Measurements from ENCODE around the gene HAAO. TPM values are rescaled to one million over a fixed set of nuclear protein-coding genes. Genes with fewer than 3 reads are reported as not detected.

Gene HAAO
- total and polyA plus RNA-seq, 2 of the 13 experiments (the other 11 are each of a cell fraction or from before 2014, with no cell fraction given): 36.1 to 42.7 TPM

DNA sequence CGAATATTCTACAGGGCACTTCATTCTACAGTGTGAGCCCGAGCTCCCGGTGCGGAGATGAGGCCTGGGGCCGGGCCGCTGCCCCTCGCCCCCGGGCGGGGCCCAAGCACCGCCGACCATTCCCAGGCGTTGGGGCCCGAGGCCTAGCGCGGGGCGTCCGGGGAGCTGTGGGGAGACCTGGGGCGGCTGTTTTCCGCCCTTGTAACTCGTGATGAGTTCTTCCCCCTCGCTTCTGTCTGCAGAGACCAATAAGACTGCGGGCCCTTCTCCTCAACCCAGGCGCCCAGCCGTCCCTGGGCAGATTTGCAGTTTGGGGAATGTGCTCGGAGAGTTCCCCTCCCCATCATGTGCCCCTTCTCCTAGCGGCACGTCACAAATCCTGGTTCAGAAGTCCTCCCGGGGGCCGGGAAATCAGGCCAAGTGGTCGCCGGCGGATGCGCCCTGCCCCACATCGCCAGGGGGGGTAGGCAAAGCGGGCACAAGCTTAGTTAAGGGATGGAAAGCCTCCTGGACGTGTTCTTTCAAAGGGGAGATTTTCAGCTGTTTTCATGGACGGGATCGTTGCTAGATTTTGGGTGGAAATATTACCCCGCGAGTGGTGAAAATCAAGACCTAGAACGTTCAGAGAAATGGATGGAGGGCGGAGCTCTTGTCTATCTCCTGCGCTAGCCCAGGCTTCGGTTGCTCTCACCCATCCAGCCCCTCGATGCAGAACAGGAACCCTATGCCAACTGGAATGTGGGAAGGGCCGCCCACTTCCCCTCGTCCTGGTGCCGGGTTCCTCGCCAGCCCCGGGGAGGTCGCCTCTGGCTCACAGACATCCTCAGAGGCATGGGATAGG is 18.8 kb upstream of the HAAO start (continued):
- TF ChIP-seq, protein P1, sequence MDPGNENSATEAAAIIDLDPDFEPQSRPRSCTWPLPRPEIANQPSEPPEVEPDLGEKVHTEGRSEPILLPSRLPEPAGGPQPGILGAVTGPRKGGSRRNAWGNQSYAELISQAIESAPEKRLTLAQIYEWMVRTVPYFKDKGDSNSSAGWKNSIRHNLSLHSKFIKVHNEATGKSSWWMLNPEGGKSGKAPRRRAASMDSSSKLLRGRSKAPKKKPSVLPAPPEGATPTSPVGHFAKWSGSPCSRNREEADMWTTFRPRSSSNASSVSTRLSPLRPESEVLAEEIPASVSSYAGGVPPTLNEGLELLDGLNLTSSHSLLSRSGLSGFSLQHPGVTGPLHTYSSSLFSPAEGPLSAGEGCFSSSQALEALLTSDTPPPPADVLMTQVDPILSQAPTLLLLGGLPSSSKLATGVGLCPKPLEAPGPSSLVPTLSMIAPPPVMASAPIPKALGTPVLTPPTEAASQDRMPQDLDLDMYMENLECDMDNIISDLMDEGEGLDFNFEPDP (CRISPR knock-in tag; conservative IDR thresholded peaks at IDR 0.05): no peak
- TF ChIP-seq KDM3A (CRISPR knock-in tag; IDR thresholded peaks at IDR 0.05; ENCODE audit: low read depth) (no peak), HOXA9 (CRISPR knock-in tag; IDR thresholded peaks at IDR 0.05; ENCODE audit: borderline replicate concordance) (no peak), KAT2B (IDR thresholded peaks at IDR 0.05; ENCODE audit: borderline replicate concordance, low read depth, low read length) (no peak), NFYB (CRISPR knock-in tag; IDR thresholded peaks at IDR 0.05) (no peak), SKI (IDR thresholded peaks at IDR 0.05; ENCODE audit: partially characterized antibody) (no peak), ZNF296 (CRISPR knock-in tag; conservative IDR thresholded peaks at IDR 0.05) (no peak; the same call in 1 of the 2 replicates), ZNF652 (CRISPR knock-in tag; IDR thresholded peaks at IDR 0.05; ENCODE audit: borderline replicate concordance, low read depth) (no peak), ZNF644 (CRISPR knock-in tag; IDR thresholded peaks at IDR 0.05; ENCODE audit: low read depth) (no peak), ZNF607 (CRISPR knock-in tag; IDR thresholded peaks at IDR 0.05; ENCODE audit: borderline replicate concordance) (no peak), MTA3 (CRISPR knock-in tag; IDR thresholded peaks at IDR 0.05) (no peak), TSC22D2 (CRISPR knock-in tag; IDR thresholded peaks at IDR 0.05; ENCODE audit: borderline replicate concordance) (no peak)
- TF ChIP-seq, protein P2, sequence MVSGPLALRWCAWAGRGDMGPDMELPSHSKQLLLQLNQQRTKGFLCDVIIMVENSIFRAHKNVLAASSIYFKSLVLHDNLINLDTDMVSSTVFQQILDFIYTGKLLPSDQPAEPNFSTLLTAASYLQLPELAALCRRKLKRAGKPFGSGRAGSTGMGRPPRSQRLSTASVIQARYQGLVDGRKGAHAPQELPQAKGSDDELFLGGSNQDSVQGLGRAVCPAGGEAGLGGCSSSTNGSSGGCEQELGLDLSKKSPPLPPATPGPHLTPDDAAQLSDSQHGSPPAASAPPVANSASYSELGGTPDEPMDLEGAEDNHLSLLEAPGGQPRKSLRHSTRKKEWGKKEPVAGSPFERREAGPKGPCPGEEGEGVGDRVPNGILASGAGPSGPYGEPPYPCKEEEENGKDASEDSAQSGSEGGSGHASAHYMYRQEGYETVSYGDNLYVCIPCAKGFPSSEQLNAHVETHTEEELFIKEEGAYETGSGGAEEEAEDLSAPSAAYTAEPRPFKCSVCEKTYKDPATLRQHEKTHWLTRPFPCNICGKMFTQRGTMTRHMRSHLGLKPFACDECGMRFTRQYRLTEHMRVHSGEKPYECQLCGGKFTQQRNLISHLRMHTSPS (CRISPR knock-in tag; IDR thresholded peaks at IDR 0.05; ENCODE audit: low read depth): peak; percentile 79
- TF ChIP-seq, protein P3, sequence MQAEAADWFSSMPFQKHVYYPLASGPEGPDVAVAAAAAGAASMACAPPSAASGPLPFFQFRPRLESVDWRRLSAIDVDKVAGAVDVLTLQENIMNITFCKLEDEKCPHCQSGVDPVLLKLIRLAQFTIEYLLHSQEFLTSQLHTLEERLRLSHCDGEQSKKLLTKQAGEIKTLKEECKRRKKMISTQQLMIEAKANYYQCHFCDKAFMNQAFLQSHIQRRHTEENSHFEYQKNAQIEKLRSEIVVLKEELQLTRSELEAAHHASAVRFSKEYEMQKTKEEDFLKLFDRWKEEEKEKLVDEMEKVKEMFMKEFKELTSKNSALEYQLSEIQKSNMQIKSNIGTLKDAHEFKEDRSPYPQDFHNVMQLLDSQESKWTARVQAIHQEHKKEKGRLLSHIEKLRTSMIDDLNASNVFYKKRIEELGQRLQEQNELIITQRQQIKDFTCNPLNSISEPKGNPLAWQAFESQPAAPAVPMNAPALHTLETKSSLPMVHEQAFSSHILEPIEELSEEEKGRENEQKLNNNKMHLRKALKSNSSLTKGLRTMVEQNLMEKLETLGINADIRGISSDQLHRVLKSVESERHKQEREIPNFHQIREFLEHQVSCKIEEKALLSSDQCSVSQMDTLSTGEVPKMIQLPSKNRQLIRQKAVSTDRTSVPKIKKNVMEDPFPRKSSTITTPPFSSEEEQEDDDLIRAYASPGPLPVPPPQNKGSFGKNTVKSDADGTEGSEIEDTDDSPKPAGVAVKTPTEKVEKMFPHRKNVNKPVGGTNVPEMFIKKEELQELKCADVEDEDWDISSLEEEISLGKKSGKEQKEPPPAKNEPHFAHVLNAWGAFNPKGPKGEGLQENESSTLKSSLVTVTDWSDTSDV (CRISPR knock-in tag; IDR thresholded peaks at IDR 0.05): no peak
- TF ChIP-seq, protein P4, sequence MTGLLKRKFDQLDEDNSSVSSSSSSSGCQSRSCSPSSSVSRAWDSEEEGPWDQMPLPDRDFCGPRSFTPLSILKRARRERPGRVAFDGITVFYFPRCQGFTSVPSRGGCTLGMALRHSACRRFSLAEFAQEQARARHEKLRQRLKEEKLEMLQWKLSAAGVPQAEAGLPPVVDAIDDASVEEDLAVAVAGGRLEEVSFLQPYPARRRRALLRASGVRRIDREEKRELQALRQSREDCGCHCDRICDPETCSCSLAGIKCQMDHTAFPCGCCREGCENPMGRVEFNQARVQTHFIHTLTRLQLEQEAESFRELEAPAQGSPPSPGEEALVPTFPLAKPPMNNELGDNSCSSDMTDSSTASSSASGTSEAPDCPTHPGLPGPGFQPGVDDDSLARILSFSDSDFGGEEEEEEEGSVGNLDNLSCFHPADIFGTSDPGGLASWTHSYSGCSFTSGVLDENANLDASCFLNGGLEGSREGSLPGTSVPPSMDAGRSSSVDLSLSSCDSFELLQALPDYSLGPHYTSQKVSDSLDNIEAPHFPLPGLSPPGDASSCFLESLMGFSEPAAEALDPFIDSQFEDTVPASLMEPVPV (CRISPR knock-in tag; IDR thresholded peaks at IDR 0.05): no peak
- TF ChIP-seq, protein P5, sequence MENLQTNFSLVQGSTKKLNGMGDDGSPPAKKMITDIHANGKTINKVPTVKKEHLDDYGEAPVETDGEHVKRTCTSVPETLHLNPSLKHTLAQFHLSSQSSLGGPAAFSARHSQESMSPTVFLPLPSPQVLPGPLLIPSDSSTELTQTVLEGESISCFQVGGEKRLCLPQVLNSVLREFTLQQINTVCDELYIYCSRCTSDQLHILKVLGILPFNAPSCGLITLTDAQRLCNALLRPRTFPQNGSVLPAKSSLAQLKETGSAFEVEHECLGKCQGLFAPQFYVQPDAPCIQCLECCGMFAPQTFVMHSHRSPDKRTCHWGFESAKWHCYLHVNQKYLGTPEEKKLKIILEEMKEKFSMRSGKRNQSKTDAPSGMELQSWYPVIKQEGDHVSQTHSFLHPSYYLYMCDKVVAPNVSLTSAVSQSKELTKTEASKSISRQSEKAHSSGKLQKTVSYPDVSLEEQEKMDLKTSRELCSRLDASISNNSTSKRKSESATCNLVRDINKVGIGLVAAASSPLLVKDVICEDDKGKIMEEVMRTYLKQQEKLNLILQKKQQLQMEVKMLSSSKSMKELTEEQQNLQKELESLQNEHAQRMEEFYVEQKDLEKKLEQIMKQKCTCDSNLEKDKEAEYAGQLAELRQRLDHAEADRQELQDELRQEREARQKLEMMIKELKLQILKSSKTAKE (CRISPR knock-in tag; IDR thresholded peaks at IDR 0.05; ENCODE audit: borderline replicate concordance): no peak
- TF ChIP-seq, protein P6, sequence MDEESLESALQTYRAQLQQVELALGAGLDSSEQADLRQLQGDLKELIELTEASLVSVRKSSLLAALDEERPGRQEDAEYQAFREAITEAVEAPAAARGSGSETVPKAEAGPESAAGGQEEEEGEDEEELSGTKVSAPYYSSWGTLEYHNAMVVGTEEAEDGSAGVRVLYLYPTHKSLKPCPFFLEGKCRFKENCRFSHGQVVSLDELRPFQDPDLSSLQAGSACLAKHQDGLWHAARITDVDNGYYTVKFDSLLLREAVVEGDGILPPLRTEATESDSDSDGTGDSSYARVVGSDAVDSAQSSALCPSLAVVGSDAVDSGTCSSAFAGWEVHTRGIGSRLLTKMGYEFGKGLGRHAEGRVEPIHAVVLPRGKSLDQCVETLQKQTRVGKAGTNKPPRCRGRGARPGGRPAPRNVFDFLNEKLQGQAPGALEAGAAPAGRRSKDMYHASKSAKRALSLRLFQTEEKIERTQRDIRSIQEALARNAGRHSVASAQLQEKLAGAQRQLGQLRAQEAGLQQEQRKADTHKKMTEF (CRISPR knock-in tag; IDR thresholded peaks at IDR 0.05): no peak
